Retinal pigment epithelial cell (primary cell): ENCODE data around the gene GALNT7.

Experiments used
- DNase-seq: peaks from one replicate; pipeline ENCODE4 v3.0.0-alpha.2; 2010; ENCODE audit warnings: low read depth
- H3K4me3 ChIP-seq: 2 replicates; pipeline ENCODE4 v1.5.1; 2011; ENCODE audit warnings: mild to moderate bottlenecking, low read length, control low read depth, moderate library complexity
- CTCF ChIP-seq: conservative IDR thresholded peaks from 2 replicates; pipeline ENCODE4 v1.5.1; 2011; ENCODE audit warnings: low read depth, low read length, control low read depth, inconsistent platforms

Gene GALNT7

GRCh38 chr4:173248690-173249089 lies 80.1 kb downstream of the GALNT7 start:
- TF ChIP-seq CTCF = no peak
- DNase-seq = no peak
- H3K4me3 ChIP-seq = no peak overlapping the region

GRCh38 chr4:173252024-173252935 lies 83.7 kb downstream of the GALNT7 start:
- no peak overlapping the region for H3K4me3 ChIP-seq
- DNase-seq = peak; percentile 89
- TF ChIP-seq CTCF = no peak

- no peak for TF ChIP-seq CTCF
- H3K4me3 ChIP-seq = no peak overlapping the region
- DNase-seq = no peak
These were observed 85.0 kb downstream of the GALNT7 start for GRCh38 chr4:173253561-173253960.

- H3K4me3 ChIP-seq = no peak overlapping the region
- TF ChIP-seq CTCF = no peak
These were observed 86.0 kb downstream of the GALNT7 start for GRCh38 chr4:173254646-173255045.

GRCh38 chr4:173256825-173257224 lies 88.2 kb downstream of the GALNT7 start:
- no peak for TF ChIP-seq CTCF
- no peak for DNase-seq
- no peak overlapping the region for H3K4me3 ChIP-seq

More at GRCh38 chr4:173254646-173255045, 86.0 kb downstream of the GALNT7 start:
- no peak for DNase-seq

GRCh38 chr4:173257732-173258717 lies 89.4 kb downstream of the GALNT7 start:
- peak; percentile 88 for TF ChIP-seq CTCF
- no peak overlapping the region for H3K4me3 ChIP-seq
- peak; percentile 17 for DNase-seq
